ENCODE data around the gene PRKAR1B.
"Not testable (repeated sequence)": the region's sequence is repeated elsewhere in the genome, so short reads cannot be mapped to it uniquely, and the experiment has no call there.

PRKAR1B gene

DNA sequence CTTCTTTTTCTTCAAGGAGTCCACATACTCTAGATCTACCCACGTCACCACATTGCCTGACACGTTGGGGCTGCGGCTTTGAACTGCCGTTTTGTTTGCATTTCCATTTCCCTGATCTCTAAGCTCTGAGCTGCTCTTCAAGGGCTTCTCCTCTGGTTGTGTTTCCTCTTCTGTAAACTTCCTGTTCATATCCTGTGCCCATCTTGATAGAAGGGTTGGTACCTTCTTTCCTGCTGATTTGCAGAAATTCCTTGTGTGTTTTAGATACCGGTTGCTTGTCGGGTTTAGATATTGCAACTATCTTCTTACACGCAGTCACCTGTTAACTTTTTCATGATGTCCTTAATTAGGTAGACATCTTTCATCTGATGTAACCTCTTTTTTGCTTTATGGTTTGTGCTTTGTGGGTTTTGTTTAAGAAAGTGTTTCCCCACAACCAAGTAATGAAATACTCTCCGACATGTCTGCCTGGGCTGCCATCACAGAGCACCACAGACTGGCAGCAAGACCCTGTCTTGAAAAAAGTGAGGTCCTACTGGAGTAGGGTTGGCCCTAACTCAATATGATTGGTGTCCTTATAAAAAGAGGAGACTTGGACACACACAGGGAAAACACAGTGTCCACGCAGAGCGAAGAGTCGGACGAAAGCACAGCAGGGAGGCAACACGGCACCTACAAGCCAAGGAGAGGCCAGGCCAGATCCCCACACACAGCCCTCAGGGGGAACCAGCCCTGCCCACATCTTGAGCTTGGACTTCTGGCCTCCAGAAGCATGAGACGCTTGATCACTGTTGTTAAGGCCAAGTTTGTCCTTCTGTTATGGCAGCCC, 108.3 kb downstream of the PRKAR1B start:
- no peak for DNase-seq

- no peak for DNase-seq
These were observed 109.2 kb downstream of the PRKAR1B start for GRCh38 chr7:617614-618538.

DNA sequence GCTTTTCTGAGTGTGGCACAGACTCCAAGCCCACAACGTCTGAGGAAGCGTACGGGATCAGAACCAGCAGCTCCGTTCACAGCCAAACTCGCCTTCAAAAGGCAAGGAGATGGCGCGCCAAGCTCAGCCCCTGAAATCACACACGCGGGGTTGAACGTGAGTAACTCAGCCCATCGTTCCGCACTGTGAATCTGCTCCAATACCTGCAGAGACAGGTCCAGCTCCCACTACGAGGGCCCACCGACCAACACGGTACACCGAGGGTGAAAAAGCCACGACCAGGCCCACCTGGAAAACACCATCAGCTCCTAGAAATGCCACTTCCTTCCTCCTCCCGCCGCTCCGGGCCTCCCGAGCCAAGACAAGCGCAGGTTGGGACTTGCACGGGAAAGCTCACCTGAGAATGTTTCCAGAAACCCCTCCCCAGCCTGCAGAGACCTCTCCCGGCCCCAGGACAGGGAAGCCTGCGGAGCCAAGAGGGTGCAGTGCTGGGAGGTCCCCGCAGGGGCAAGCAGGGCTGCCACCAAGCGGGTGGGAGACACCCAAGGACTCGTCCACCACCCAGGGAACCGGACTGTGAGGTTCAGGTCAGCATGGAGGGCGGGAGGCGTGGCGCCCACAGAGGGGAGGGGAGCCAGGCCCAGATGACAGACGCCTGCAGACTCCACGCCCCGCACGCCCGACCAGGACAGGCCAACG, 113.5 kb downstream of the PRKAR1B start:
- DNase-seq = no peak

- DNase-seq = not testable (repeated sequence)
These were observed 115.2 kb downstream of the PRKAR1B start for GRCh38 chr7:611837-612236.

GRCh38 chr7:611281-611810, 115.7 kb downstream of the PRKAR1B start:
- no peak for DNase-seq

DNA sequence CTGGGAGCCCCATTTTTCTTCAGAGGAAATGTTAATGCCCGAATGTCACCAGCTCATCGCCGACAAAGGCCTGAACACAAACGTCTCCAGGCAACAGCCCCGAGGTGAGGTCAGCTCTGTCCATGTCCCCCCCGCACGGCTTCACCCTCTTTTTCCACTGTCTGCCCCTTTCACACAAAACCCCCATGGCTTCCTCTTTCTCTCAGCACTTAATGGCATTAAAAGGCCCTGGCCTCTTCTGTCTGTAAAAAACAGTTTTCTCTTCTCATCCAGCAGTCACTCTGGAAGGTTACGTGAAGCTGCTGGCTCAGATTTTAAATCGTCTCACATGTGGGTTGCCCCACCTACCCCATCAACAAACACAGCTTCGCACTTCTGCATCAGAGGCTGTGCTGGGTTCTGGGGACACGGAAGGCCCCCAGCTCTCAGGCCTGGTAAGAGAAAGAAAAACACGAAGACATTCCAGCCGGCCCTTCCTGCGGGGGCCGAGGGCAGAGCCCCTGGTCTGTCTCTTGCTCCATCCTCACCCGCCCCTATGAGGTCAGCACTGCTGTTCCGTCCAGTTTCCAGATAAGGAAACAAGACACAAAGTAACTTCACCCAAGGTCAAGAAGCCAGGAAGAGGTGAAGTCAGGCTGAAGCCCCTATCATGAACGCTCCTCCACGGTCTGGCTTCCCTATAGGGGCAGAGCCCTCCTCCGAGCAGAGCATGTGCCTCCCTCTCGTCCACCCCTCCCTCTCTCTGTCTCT, 116.4 kb downstream of the PRKAR1B start:
- DNase-seq = no peak

DNA sequence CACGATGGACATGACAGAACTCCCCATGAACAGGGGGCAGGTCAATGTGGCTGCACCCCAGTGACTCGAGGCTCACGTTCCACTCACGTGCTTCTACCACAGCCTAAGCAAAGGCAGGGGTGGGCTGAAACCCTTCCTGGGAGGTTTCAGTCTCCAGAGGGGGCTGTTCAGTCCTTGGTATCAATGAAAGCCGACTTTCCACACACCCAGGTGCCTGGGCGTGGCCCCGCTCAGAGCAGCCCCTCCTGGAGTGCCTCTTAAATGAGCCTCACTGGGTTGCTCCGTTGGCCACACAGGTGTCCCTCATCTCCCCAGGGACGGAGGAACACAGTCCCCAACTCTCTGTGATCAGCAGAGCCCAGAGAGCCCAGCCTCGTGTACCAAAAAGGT, 116.9 kb downstream of the PRKAR1B start:
- no peak for DNase-seq

DNA sequence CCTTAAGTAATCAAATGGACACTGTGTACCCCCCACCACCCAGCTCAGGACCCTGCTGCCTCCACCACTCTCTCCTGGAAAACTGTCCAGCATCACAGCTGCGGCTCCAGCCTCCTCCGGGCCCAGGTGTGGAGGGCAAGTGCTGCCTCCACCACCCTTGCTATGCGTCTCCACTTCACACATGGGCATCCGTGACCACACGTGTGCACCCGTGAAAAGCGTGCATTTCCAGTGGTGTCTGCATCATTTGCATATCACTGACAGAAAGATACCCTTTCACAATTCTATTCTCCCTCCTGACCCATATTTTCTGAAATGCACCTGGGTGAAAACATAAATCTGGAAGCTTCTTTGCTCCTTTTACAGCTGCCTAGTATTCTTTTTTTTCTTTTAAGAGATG, 117.7 kb downstream of the PRKAR1B start:
- DNase-seq = no peak

DNA sequence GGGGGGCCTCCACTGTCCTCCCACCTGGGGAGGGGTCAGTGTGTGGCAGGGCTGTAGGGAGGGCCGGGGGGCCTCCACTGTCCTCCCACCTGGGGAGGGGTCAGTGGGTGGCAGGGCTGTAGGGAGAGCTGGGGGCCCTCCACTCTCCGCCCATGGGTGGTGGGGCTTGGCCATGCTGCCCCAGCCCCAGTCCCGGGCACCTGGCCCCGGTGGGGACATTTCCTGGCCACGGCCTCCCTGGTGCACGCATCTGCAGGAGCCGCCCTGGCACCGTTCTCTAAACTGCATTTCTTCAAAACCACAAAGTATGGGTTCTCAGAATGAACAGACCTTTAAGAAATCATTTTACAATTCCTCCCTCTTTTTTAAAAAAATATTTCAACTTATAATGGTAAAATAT, 118.1 kb downstream of the PRKAR1B start:
- no peak for DNase-seq

GRCh38 chr7:608361-608760, 118.7 kb downstream of the PRKAR1B start:
- DNase-seq = no peak

GRCh38 chr7:607938-608337, 119.1 kb downstream of the PRKAR1B start:
- no peak for DNase-seq

- DNase-seq = no peak
These were observed 121.2 kb downstream of the PRKAR1B start for GRCh38 chr7:605661-606450.

DNA sequence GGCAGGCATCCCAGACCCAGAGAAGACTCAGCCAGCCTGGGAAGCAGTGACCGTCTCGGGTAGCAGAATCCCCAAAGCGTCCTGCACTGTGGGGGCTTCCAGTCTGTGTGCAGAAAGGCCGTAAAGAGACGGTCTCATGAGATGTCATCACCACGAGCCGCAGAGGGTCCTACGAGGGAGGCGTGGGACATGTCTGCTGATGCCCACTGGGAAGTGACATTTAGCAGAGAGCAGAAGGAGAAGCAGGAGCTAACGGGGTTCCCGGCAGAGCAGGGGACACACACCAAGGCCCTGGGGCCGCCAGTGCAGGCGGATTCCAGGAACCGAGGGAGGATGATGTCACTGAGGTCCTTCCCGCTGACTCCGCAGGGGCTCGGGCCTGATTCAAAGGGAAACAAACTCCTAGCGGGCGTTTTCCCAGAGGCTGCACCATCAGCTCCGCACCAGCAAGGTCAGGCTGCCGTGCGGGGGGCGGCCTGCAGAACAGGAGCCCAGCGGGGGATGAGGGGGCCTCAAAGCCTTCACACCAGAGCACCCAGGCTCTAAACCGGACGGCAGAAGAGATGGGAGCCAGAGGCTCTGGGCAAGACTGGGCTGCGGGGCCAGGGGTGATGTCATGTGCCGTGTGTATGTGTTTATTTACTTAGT, 122.1 kb downstream of the PRKAR1B start:
- no peak for DNase-seq

GRCh38 chr7:604001-604883, 122.8 kb downstream of the PRKAR1B start:
- no peak for DNase-seq

DNA sequence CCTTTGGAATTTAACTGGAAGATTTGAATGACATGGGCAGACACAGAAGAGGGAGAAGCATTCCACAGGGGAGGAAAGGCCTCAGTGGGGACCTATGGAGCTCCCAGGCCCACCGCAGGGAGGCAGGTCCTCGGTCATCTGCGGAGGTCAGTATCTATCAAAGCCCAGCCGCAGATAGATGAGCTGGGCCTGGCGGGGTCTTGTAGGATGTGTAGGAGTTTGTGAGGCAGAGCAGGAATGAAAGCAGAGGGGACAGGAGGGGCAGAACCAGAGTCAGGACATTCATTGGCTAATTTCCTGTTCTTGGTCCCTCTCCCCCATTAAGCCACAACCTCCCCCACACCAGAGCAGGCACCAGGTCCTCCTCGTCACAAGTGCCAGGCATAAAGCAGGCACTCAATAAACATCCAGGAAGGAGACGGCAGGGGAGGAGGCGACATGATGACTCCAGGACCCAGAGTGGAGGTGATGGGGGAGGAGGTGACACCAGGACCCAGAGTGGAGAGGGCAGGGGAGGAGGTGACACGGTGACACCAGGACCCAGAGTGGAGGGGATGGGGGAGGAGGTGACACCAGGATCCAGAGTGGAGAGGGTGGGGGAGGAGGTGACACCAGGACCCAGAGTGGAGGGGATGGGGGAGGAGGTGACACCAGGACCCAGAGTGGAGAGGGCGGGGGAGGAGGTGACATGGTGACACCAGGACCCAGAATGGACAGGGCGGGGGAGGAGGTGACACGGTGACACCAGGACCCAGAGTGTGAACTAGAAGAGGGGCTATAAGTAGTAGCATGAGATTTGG, 123.7 kb downstream of the PRKAR1B start:
- DNase-seq = no peak

DNA sequence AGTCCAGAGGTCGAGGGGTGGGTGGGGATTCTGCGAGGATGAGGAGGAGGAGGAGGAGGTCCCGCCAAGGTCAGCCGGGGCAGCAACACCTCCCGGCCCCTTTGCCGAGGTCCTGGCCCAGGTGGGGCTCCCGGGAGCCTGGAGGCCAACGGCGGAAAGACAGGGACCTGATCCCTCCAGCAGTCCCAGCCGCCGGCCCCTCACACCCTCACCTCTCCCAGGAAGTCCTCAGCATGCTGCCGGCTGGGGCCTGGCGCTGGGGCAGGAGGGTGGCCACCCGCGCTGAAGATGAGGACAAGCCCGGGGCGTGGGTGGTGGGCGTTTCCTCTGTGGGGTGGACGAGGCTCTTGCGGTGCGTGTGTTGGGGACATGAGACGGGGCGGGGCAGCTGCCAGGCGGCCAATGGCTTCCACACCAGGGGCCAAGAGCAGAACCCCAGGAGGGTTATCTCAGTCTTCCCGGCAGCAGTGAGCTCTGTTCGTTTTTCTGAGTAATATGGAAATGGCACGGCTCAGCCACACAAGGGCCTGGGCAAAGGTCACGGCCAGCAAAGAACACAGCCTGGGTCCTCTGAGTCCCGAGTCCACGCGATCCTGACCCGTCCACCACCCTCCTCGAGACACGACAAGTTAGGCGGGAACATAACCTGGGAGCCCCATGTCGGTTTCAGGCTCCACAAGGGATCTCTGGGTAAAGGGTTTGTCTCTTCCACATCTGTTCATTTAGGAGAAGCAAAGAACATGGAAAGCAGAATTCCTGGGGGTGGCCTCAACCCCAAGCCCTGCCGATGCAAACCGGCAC, 124.5 kb downstream of the PRKAR1B start:
- DNase-seq = no peak

DNA sequence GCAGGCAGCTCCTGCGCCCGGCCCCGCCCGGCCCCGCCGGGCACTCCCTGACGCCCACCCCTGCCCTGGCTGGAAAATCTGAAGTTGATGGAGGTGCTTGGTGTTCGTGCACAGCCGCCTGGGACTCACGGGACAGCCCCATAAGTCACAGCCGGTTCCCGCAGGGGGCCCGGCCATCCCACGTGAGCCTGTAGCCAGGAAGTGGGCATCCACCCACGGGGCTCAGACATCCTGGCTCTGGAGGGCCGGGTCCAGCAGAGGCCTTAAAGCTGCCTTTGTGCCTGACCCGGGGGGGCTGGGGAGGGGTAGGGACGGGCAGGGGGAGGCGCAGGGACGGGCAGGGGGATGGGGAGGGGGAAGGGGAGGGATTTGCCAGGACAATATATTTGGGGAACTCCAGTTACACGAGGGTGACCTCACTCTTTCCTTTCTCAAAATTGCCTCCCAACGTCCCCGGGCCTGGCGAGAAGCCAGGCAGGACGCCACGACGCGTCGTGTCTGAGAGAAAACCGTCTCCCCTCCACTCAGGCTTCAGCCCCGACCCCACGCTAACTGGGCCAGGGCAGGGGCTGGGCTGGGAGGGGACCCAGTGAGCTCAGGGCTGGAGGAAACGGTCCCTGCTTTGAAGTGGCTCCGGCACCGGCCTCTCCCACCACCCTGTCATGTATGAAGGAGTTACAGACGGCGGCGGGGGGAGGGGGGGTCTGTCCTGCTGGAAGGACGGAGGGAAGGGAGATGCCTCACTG, 125.3 kb downstream of the PRKAR1B start:
- no peak for DNase-seq
